GM21423 (cell line): ENCODE data around the gene IPCEF1.

Experiments used
- ATAC-seq: cut with Tn5 transposase; IDR thresholded peaks from one replicate; pipeline ENCODE4 v1.9.1; 2021; ENCODE audit warnings: mild to moderate bottlenecking, moderate library complexity; ENCODE audit not compliant: unreplicated experiment

Gene IPCEF1

GRCh38 chr6:154373971-154374370, 17.4 kb upstream of the IPCEF1 start:
- no peak for ATAC-seq

GRCh38 chr6:154371281-154371680, 14.7 kb upstream of the IPCEF1 start:
- no peak for ATAC-seq

GRCh38 chr6:154370545-154370944, 13.9 kb upstream of the IPCEF1 start:
- ATAC-seq, result peak; percentile 80

- no peak for ATAC-seq
These were observed 11.5 kb upstream of the IPCEF1 start for GRCh38 chr6:154367839-154368695.

- ATAC-seq, result no peak
These were observed 10.7 kb upstream of the IPCEF1 start for GRCh38 chr6:154367336-154367735.

GRCh38 chr6:154363821-154364220, 7.2 kb upstream of the IPCEF1 start:
- no peak for ATAC-seq

- ATAC-seq, result no peak
These were observed 4.9 kb upstream of the IPCEF1 start for GRCh38 chr6:154361476-154361875.

- no peak for ATAC-seq
These were observed 3.9 kb upstream of the IPCEF1 start for GRCh38 chr6:154360476-154360875.

- ATAC-seq, result no peak
These were observed 3.1 kb upstream of the IPCEF1 start for GRCh38 chr6:154359679-154360078.

GRCh38 chr6:154359161-154359574, 2.6 kb upstream of the IPCEF1 start:
- peak; percentile 39 for ATAC-seq

- ATAC-seq, result no peak
These were observed 1.5 kb upstream of the IPCEF1 start for GRCh38 chr6:154358019-154358545.

- ATAC-seq, result no peak
These were observed 490 bp downstream of the IPCEF1 start for GRCh38 chr6:154356113-154356512.

GRCh38 chr6:154354265-154354777, 2.3 kb downstream of the IPCEF1 start:
- no peak for ATAC-seq

- ATAC-seq, result no peak
These were observed 3.0 kb downstream of the IPCEF1 start for GRCh38 chr6:154353626-154354025.

GRCh38 chr6:154352898-154353585, 3.6 kb downstream of the IPCEF1 start:
- ATAC-seq, result peak; percentile 63

- no peak for ATAC-seq
These were observed 6.3 kb downstream of the IPCEF1 start for GRCh38 chr6:154350293-154350692.

GRCh38 chr6:154347981-154348380, 8.6 kb downstream of the IPCEF1 start:
- no peak for ATAC-seq

- ATAC-seq, result no peak
These were observed 10.8 kb downstream of the IPCEF1 start for GRCh38 chr6:154345811-154346210.

GRCh38 chr6:154343473-154344308, 12.9 kb downstream of the IPCEF1 start:
- ATAC-seq, result no peak

- no peak for ATAC-seq
These were observed 14.7 kb downstream of the IPCEF1 start for GRCh38 chr6:154341871-154342270.

GRCh38 chr6:154341336-154341735, 15.3 kb downstream of the IPCEF1 start:
- ATAC-seq, result no peak
